ENCODE measurements around the gene IL4R. TPM values are rescaled to one million over a fixed set of nuclear protein-coding genes. Genes with fewer than 3 reads are reported as not detected.
"Not testable (repeated sequence)": the region's sequence is repeated elsewhere in the genome, so short reads cannot be mapped to it uniquely, and the experiment has no call there.

IL4R gene
- total RNA-seq, 1 donor from 2014 or later, result 12.3 TPM

DNA sequence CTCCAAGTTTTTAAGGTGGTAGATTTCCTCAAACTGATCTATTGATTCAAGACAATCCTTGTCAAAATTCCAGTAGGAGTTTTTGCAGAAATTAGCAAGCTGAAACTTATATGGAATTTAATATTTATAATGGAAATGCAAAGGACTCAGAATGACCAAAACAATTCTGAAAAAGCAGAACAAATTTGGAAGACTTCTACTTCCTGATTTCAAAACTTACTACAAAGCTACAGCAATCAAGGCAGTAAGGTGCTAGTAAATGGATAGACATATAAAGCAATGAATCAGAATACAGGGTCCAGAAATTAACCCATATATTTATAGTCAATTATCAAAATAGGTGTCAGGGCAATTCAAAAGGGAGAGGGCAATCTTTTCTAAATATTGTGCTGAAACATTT, 76.4 kb downstream of the IL4R start:
- peaks cover 18% of the 10 kb centered on the region for H3K27me3 Mint-ChIP-seq
- TF ChIP-seq, protein P1, sequence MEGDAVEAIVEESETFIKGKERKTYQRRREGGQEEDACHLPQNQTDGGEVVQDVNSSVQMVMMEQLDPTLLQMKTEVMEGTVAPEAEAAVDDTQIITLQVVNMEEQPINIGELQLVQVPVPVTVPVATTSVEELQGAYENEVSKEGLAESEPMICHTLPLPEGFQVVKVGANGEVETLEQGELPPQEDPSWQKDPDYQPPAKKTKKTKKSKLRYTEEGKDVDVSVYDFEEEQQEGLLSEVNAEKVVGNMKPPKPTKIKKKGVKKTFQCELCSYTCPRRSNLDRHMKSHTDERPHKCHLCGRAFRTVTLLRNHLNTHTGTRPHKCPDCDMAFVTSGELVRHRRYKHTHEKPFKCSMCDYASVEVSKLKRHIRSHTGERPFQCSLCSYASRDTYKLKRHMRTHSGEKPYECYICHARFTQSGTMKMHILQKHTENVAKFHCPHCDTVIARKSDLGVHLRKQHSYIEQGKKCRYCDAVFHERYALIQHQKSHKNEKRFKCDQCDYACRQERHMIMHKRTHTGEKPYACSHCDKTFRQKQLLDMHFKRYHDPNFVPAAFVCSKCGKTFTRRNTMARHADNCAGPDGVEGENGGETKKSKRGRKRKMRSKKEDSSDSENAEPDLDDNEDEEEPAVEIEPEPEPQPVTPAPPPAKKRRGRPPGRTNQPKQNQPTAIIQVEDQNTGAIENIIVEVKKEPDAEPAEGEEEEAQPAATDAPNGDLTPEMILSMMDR (conservative IDR thresholded peaks at IDR 0.05), result no peak
- DNase-seq (ENCODE audit: extremely low spot score, unreplicated experiment), result no peak
- no peak overlapping the region for H3K27ac Mint-ChIP-seq
- no peaks in the 10 kb centered on the region for H3K9me3 Mint-ChIP-seq
- H3K4me3 Mint-ChIP-seq, result no peak overlapping the region
- H3K4me1 Mint-ChIP-seq (ENCODE audit: unreplicated experiment), result no peaks in the 10 kb centered on the region
- no peaks in the 10 kb centered on the region for H3K36me3 Mint-ChIP-seq

DNA sequence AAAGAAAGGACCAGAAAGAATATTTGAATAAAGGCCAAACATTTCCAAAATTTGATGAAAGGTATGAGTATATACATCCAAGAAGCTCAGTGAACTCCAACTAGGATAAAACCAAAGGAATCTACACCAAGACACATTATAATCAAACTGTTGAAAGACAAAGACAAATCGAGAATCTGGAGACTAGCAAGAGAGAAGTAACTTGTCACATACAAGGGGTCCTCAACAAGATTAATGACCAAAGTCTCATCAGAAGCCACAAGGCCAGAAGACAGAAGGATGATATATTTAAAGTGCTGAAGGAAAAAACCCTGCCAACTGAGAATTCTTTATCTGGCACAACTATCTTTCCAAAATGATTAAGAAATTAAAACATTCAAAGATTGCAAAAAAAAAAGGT, 78.9 kb downstream of the IL4R start:
- H3K27me3 Mint-ChIP-seq, result peaks cover 18% of the 10 kb centered on the region
- H3K9me3 Mint-ChIP-seq, result no peaks in the 10 kb centered on the region
- DNase-seq (ENCODE audit: extremely low spot score, unreplicated experiment), result no peak
- H3K4me1 Mint-ChIP-seq (ENCODE audit: unreplicated experiment), result no peaks in the 10 kb centered on the region
- H3K36me3 Mint-ChIP-seq, result no peaks in the 10 kb centered on the region
- H3K4me3 Mint-ChIP-seq, result no peak overlapping the region
- TF ChIP-seq, protein P1 (conservative IDR thresholded peaks at IDR 0.05), result no peak
- no peak overlapping the region for H3K27ac Mint-ChIP-seq

DNA sequence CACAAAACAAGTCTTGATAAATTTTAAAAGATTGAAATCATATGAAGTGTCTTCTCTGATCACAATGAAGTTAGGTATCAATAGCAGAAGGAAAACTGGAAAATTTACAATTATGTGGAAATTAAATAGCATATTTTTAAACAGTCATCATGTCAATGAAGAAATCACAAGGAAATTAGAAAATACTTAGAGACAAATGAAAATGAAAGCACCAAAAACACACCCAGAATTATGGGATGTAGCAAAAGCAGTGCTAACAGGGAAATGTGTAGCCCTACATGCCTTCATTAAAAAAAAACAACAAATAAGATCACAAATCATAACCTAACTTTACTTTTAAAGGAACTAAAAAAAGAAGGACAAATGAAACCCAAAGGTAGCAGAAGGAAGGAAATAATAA, 80.7 kb downstream of the IL4R start:
- peaks cover 20% of the 10 kb centered on the region for H3K27me3 Mint-ChIP-seq

DNA sequence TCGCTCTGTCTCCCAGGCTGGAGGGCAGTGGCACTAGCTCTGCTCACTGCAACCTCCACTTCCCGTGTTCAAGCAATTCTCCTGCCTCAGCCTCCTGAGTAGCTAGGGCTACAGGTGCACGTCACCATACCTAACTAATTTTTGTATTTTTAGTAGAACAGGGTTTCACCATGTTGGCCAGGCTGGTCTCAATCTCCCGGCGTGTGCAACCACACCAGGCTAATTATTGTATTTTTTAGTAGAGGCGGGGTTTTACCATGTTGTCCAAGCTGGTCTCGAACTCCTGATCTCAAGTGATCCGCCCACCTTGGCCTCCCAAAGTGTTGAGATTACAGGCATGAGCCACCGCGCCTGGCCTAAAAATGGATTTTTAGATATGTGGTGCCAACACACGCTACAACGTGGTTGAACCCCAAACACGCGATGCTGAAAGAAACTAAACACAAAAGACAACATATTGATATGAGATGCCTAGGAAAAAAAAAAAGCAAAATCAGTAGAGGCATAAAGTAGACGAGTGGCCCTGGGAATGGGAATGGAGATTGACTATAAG, 84.6 kb downstream of the IL4R start:
- H3K36me3 Mint-ChIP-seq; DNase-seq (ENCODE audit: extremely low spot score, unreplicated experiment); H3K27ac Mint-ChIP-seq; H3K9me3 Mint-ChIP-seq; H3K4me3 Mint-ChIP-seq; H3K4me1 Mint-ChIP-seq (ENCODE audit: unreplicated experiment): not testable (repeated sequence)
- peaks cover 30% of the 10 kb centered on the region for H3K27me3 Mint-ChIP-seq

More for the DNA sequence above, 80.7 kb downstream of the IL4R start:
- Mint-ChIP-seq H3K9me3 (no peaks in the 10 kb centered on the region), H3K36me3 (no peaks in the 10 kb centered on the region), H3K27ac (no peak overlapping the region), H3K4me1 (ENCODE audit: unreplicated experiment) (no peaks in the 10 kb centered on the region), H3K4me3 (no peak overlapping the region)
- DNase-seq (ENCODE audit: extremely low spot score, unreplicated experiment), result no peak
- TF ChIP-seq, protein P1 (conservative IDR thresholded peaks at IDR 0.05), result no peak

DNA sequence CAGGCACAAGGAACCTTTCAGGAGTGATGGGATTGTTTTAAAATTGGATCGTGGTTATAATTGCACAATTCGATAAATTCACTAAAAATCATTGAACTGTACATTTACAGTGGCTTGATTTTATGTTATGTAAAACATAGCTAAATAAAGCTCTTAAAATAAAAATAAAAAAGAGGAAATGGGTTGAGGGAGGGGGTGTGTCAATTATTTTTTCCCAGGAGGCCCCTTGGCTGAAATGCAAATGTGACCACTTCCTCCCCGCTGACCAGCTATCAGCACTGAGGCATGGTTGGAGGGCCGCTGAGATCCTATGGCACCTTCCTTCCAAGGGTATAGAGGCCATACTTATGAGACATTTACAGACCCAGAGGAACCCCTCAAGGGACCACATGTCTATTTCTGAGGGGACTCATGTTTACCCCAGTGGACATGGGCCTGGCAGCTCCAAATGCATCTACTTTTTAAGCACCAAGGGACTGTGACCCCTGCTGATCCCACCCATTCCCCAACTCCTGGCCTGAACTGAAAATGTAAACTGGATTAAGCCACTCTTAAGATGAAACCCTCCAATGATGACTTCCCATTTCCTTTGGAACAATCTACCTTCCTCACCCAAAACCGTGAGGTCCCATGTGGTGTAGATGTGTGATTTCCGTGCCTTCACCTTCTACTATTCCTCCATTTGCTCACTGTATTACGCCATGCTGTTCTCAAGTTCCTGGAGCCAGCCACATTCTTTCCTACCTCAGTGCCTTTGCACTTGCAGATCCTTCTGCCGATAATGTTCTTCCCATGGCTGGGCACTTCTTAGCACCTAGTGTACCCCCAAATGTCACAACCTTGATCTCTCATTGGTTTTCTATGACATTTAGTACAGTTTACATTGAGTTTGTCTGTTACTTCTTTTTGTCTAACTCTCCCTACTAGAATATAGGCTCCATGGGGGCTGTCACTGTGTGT, 85.4 kb downstream of the IL4R start:
- no peak overlapping the region for H3K4me3 Mint-ChIP-seq
- no peaks in the 10 kb centered on the region for H3K36me3 Mint-ChIP-seq
- no peaks in the 10 kb centered on the region for H3K9me3 Mint-ChIP-seq
- no peaks in the 10 kb centered on the region for H3K4me1 Mint-ChIP-seq (ENCODE audit: unreplicated experiment)
- no peak overlapping the region for H3K27ac Mint-ChIP-seq
- TF ChIP-seq, protein P1 (conservative IDR thresholded peaks at IDR 0.05), result no peak
- no peak for DNase-seq (ENCODE audit: extremely low spot score, unreplicated experiment)
- peaks cover 28% of the 10 kb centered on the region for H3K27me3 Mint-ChIP-seq

DNA sequence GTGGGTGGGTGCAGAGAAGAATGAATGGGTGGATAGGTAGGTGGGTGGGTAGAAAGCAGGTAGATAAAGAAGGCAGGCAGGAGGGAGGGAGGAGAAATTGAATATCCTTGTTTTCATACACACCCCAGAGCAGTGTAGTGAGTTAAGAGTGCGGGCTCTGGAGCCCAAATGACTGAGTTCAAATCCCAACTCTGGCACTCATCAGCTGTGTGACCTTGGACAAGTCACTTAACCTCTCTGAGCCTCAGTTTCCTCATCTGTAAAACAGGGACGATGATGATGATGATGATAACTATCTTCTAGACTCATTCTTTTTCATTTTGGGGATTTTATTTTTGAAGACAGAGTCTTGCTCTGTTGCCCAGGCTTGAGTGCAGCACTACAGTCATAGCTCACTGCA, 86.2 kb downstream of the IL4R start:
- Mint-ChIP-seq H3K4me3 (no peak overlapping the region), H3K4me1 (ENCODE audit: unreplicated experiment) (no peaks in the 10 kb centered on the region), H3K9me3 (no peaks in the 10 kb centered on the region), H3K27ac (no peak overlapping the region), H3K27me3 (peaks cover 21% of the 10 kb centered on the region), H3K36me3 (no peaks in the 10 kb centered on the region)
- TF ChIP-seq, protein P1 (conservative IDR thresholded peaks at IDR 0.05), result no peak
- DNase-seq (ENCODE audit: extremely low spot score, unreplicated experiment), result no peak

Measured in type B pancreatic cell (in vitro differentiated cells).